NOMO-1 treated with dmso at 0.1 percent for 144 hours (cell line): ENCODE results near the gene CTSC.

ENCODE experiments used
- DNase-seq: peaks from one replicate; lab custom pipeline; 2025; ENCODE audit not compliant: unreplicated experiment; lab: John Stamatoyannopoulos, UW

The CTSC gene

DNA sequence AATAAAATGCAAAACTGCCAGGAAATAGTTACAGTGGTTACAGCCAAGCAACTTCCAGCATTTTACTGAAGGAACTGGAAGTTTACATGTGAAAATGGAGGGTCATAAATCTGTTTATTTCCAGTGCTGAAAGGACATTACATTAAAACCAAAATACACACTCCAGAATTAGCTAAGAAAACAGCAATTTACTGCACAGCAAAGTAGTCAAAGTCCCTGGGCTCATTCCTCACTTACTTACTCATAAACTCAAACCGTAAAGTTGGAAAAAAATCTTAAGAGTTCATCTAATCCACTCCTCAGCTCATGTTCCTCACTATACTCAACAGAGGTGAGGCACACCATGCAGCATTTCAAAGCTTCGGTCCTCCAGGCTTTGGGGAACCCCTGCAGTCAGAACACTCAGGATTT, 17.4 kb downstream of the CTSC start:
- DNase-seq = no peak

DNA sequence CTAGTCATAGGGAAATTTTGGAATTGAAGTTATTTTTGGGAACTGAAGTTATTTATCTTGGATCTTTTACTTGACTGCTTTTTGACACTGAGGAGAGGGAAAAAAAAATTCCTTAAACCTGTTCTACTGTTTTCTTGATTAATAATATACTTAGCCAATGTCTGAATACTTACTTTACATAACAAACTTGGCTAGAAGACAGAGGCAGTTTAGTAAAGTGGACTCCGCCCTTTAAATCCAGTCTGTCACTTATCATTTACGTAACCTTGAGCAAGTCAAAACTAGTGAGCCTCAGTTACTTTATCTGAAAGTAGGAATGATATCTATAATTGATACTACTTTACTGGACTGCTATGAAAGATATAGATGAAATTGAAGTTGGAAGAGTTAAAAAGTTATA, 19.5 kb downstream of the CTSC start:
- no peak for DNase-seq

DNA sequence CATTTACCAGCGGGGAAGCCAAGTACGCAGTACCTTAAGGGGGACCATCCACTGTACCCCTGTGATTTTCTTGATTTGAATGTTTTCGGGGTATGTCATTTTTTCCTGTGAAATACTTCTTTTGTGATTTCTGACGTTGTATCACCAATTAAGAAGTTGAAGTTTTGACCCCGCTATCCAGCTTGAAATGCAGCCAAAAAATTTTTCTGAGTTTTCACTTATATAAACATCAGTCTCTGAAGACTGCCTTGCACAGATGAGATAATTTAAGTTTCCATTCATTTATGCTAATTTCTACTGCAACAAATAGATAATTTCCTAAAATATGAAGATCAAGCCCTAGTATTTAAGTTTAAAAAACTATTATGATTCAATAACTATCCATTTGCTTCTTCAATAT, 20.0 kb downstream of the CTSC start:
- DNase-seq = no peak

DNA sequence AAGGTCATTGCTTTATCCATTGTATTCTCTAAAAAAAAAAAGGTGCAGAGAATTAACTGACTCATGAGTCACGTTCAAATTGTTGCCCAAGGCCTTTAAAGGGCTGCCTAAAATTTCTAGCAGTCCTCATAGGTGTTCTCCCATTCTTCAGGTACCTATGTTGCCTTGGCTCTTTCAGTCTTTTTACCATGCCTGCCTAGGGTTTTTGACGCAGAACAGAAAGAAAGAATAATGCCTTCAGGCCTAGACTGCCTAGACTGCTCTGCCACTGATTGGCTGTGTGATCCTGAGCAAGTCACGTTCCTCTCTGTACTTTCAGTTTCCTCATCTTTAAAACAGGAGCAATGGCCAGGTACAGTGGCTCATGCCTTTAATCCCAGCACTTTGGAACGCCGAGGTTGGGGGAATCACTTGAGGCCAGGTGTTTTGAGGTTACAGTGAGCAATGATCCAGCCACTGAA, 21.5 kb downstream of the CTSC start:
- no peak for DNase-seq

DNA sequence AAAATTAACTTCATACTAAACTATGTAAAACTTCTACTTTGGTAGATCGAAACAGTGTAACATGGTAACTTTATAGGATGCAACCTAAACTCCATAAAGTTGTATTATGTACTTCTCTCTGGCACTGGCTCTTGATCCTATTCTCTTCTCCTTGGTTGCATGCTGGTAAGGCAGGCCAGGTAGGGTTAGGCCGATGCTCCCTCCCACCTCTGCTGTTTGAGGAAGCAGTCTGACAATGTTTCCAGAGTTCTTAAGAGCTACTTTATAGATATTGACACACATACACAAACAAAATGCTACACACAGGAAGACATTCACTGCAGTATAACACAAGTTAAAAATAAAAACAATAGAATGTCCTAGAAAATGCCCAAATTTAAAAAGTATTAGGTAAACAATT, 22.5 kb downstream of the CTSC start:
- no peak for DNase-seq

DNA sequence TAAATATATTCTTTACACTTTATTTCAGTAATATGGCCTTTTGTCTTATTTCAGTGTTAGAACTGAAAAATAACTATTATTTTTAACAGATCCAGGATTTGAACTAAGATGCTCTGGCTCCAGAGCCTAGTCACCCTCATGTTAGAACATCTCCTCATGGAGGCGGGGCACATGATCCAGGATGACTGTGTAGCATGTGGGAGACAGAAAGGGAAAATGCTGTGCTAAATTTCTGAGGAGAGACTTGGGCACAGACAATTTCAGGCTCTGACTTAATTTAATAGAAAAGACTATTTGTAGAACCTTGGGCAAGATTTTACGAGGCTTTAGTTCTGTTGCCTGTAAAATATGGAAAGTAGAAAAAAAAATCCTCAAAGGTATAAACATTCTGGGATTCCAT, 24.1 kb downstream of the CTSC start:
- no peak for DNase-seq

DNA sequence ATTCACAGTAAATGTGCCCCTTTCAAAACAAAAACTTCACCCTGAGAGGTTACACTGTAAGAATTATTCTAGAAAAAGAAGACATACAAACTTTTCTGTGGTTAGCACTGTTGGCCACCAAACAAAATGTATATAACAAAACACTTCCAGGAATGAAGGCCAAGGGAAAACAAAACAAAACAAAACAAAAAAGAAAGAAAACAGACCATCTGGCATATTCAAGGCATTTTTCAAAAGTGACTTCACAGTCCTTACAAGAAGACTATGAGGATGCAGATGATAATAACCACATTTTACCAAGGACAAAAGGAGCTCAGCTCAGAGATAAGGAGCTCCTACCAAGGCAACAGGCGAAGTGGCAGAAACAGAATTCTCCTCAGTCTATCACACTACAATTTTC, 24.9 kb downstream of the CTSC start:
- DNase-seq = no peak

DNA sequence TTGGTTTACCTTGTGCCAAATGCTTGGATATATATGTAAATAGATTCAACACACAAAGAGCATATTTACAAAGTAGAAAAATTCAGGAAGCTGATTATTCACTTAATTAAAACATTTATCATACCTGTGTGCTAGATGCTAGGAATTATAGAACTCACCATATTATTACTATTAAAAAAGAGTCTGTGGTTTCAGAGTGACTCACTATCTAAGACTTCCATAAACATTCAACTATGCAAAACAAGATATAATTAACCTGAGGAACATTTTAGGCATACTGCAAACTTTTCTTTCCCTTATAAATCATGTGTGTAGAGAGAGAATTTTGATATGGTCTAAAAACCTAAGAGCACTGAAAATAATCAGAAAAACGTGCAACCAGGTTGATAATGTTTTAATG, 27.3 kb downstream of the CTSC start:
- no peak for DNase-seq

DNA sequence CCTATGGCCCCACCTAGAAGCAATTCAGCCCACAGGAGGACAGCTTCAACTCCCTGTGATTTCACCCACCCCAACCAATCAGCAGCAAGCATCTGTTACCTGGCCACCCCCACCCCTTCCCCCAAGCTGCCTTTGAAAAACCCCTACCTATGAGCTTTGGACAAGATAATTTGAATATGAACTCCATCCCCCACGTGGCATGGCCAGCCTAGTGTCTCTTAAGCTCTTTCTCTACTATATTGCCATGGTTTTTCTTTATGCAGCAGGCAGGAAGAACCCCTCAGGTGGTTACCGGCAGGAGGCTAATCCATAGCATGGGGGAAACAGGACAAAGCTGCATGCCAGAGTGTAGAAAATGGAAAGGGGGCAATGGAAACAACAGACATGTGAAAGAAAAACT, 29.0 kb downstream of the CTSC start:
- DNase-seq = no peak

DNA sequence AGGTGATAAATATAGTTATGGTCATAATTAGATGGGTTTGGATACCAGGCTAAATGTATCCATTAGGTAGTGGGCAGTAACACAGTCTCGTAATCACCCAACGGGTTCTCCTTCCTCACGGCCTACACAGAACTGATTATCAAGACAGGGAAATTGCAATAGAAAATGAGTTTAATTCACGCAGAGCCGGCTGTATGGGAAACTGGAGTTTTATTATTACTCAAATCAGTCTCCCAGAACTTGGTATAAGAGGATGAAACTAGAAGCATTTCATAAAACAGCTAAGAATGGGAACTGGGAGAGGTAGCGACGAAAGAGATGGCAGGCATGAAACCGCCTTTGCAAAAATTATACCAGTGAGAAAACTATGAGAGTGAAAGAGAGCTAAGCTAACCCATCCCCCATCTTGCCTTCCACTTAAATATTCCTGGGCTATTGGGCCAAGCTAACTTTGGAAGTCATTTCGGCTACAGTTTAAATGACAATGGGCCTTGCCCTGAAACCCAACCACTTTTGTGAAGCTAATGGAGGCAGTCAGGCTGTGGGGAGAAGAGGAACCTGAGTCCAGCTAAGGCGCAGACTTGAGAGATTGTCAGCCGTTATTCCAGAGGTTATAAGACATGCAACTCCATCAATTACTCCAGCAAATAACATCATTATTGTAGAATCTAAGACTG, 29.6 kb downstream of the CTSC start:
- no peak for DNase-seq

DNA sequence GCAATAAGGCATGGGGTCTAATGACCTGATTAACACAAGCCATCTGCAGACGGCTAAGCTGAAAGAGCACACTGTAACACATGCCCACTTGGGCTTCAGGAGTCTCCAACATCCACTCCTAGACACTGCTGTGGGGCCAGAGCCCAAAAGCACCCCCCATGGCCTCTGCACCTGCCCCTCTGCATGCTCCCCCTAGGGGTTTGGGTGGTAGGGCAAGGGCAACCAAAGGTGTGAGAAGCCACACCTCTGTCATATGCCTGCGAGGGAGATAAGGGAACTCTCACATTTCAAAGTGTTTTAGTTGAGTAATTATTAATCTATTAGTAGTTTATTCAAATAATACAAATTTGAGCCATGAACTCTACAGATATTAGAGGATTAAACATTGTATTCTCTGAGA, 30.8 kb downstream of the CTSC start:
- DNase-seq = no peak

DNA sequence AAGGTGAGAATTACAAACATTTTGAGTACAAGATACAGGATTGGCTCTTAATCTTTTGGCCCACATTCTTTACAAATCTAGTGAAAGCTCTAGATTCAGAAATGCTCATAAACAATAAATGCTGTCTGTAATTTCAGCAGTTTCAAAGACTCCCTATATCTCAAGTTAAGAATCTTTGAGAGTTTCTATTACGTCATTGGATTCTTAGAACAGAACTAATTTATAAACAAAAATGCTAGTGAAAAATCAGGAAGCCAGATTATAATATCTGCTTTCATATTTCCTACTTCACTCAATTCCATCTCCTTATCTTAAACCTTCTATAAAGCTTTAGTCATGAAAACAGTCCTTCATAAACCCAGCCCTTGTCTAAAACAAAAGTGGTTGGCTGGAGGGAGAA, 32.1 kb downstream of the CTSC start:
- no peak for DNase-seq

DNA sequence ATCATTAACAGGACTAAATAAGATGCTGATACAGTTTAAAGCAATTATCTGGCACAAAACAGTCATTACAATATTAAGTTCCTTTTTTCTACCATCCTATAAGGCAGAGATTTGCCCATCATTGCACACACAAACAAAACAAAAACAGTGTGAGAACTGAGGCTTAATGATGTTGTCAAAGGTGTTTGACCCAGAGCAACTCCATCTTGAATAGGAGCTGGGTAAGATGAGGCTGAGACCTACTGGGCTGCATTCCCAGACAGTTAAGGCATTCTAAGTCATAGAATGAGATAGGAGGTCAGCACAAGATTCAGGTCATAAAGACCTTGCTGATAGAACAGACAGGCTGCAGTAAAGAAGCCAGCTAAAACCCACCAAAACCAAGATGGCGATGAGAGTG, 33.2 kb downstream of the CTSC start:
- DNase-seq = no peak

DNA sequence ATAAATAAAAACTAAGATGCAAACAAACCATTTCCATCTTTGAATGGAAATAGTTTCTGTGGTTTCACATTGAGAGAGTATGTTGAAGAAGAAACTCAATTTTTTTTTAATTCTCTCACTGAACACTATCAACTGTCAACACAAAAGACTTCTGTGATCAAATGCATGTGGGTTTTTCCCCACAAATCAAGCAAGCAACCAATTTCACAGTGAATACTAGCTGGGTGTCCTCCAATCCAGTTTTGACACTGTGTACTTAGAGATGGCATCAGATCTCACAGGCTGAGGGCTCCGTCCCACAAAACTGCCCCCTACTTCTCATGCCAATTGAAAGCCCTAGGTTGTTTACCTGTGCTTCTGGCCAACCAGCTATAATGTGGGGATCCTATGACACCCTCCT, 34.5 kb downstream of the CTSC start:
- DNase-seq = no peak

DNA sequence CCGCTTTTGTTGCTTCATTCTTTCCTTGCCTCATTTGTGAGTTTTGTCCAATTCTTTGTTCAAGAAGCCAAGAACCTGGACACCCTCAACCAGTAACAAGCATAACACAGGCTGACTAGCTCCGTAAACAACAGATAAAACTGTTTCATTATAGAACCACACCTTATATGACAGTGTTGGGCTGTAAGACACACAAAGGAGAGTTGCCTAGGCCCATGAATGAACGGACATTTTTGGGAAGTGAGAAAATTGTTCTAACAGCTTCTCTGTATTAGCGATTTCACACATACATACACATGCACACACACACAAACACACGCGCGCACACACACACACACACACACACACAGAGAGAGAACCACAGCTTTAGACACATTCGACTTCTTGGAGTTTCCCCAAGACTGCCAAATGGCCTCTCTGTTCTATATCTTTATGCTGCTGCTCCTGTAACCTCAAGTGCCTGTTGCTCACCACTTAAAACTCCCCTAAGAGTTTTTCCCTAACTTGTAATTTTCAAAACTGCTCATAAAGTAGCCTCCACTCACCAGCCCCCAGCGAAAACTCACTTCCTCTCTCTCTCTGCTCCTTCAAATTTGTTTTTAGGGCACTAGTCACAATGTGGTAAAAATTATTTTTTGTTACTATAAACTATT, 35.9 kb downstream of the CTSC start:
- no peak for DNase-seq

DNA sequence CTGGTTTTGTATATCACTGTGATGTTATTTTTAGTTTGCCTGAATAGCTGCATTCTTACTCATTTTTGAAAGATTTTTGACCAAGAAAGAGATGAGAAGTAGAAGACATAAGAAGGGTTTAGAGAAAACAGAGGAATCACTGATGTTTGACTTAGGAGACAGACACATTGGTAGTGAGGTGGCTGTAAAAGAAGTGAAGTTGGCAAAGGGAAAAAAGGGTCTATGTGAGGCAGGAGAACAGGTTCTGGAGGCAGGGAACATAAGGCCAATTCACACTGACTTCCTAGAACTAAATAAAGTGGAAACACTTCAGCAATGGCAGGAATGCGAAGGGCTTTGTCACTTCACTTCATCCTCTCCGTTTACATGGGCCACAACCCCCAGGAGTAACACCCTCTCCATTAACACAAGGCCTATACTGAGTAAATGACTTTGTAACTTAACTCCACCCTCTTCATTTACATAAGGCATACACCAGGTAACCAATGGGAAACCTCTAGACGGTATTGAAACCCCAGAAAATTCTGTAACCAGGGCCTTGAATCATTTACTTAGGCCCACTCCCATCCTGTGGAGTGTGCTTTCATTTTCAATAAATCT, 36.5 kb downstream of the CTSC start:
- DNase-seq = no peak

DNA sequence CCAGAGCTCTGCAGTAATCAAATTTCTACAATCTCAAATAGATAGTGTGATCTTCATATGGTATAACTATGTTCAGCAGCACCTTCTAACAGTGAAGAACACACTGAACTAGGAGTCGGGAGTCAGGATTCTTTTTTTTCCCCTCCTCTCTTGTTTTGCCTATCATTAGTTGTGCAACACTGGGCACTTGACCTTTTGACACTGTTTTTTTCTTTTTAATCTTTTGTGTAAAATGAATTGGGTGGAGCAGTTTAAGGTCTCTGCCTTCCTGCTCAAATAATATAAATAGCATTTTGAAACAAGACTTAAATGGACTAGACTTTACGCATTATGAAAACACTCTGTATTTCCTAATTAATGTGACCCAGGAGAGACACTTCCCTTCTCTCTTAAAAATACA, 39.7 kb downstream of the CTSC start:
- no peak for DNase-seq

DNA sequence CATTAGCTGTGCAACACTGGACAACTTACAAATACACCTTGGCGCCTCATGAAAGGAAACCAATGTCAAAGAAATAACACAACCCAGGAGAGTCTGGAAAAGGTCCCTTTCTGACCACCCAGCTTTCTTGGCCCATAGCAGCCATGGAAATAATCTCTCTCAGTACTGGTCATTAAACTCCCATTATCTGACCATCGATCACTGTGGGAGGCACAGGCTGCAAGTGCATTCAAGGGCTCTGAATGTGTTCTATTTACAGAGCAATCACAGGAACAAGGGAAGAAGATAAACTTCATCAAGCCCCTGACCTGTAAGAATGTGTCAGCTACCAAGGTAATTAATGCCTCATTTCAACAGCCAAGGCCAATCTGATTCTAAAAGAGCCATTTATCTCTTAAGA, 40.1 kb downstream of the CTSC start:
- no peak for DNase-seq

DNA sequence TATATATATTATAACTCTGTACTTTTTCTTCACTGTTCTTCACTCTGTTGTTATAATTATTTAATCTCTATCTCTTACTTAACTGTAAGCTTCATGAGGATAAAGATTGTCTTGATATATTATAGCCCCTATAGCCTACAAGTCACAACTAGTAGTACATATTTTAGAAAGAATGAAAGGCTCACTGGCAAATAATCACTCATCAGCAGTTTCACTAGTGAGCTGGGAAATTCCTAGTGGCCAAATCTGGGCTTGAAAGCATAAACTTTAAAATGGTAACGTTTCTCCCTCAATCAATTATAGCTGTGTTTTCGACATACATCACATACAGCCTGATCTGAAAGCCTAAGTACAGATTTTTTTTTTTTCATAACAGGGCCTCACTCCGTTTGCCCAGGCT, 42.5 kb downstream of the CTSC start:
- no peak for DNase-seq

DNA sequence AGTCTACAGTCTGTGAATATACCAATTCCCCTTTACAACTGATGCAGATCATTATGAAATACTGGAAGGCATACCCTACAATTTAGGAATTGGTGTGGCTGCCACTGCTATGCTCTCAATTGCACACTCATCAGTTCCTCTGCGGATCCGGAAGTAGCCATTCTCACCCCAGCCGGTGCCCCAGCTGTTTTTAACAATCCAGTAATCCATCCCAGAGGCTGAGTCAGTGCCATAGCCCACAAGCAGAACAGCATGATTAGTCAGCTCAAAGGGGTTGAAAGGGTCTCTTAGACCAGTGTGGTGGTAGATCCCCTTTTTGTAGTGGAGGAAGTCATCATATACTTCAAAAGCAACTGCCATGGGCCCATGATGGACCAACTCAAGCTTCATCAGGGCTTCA, 43.6 kb downstream of the CTSC start:
- no peak for DNase-seq

DNA sequence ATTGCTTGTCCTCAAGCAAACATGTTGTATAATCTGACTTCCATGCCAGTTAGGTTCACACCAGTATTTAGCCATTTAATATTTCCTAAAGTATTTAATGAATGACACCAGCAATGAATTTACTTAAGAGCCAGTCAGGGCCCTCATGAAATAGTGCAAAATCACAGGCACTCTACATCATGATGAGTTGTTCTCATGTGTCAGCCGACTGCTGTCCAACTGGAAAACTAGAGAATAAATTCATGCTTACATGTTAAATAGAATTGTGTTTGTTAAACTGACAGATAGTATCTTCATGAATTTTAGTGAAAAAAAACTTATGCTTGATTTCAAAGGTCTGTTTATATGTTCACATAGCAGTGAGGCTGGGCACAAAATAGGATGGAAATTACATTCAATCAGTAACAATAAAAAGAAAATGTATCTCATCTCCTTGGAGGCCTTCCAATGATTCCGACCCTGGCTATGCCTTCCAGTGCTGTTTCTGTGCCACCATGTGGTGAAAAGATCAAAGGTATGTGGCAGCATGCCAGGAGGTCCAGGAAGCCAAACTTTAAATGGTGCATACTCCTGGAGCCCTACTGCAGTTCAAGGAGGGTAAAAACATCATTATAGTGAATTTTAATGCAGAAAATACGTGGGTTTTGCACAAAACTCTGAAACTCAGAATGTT, 45.2 kb downstream of the CTSC start:
- DNase-seq = no peak

DNA sequence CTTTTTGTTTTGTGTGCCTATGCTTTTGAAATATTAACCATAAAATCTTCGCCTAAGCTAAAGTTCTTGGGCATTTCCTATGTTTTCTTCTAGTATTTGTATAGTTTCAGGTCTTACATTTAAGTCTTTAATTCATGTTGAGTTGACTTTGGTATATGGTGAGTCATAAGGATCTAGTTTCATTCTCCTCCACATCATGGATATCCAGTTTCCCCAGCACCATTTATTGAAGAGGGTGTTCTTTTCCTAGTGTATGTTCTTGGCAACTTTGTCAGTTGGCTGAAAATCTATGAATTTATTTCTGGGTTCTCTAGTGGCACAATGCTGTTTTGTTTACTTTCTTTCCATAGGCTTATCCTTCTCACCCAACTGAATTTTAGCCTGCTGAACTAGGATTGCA, 49.0 kb downstream of the CTSC start:
- DNase-seq = no peak
